HEK293 (cell line): Measurements from ENCODE around the gene ZFYVE28.

Experiments
- GLIS1 ChIP-seq: fragments of 450-650 bp; formaldehyde crosslinking; IDR thresholded peaks from 2 replicates; pipeline ENCODE4 v1.5.1; 2016; ENCODE audit warnings: missing biosample characterization, missing genetic modification characterization
- ZNF16 ChIP-seq: fragments of 450-650 bp; formaldehyde crosslinking; IDR thresholded peaks from 2 replicates; pipeline ENCODE4 v1.5.1; 2016; ENCODE audit warnings: low read depth, missing biosample characterization, missing genetic modification characterization
- TF ChIP-seq, protein P1 (sequence below): fragments of 450-650 bp; formaldehyde crosslinking; IDR thresholded peaks from 2 replicates; pipeline ENCODE4 v1.5.1; 2016; ENCODE audit warnings: missing biosample characterization, missing genetic modification characterization

DNA sequence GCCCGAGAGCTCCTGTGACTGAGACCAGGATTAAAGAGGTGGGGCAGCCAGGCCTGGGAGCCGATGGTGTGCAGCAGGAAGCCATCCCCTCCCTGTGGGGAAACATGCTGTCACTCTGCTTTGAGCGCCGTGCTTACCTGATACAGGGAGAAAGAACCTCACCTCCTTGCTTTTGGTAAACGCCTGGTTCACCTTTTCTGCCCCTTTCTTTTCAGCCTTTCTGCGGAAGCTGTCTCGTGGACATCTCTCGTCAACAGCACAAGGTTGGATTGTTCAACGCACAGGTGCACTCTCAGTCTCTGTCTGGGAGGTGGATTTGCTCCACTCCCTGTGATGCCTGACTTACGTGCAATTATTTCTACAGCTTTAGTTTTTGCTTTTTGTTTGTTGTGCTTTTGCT lies 12.0 kb downstream of the ZFYVE28 start:
- TF ChIP-seq, protein P1, sequence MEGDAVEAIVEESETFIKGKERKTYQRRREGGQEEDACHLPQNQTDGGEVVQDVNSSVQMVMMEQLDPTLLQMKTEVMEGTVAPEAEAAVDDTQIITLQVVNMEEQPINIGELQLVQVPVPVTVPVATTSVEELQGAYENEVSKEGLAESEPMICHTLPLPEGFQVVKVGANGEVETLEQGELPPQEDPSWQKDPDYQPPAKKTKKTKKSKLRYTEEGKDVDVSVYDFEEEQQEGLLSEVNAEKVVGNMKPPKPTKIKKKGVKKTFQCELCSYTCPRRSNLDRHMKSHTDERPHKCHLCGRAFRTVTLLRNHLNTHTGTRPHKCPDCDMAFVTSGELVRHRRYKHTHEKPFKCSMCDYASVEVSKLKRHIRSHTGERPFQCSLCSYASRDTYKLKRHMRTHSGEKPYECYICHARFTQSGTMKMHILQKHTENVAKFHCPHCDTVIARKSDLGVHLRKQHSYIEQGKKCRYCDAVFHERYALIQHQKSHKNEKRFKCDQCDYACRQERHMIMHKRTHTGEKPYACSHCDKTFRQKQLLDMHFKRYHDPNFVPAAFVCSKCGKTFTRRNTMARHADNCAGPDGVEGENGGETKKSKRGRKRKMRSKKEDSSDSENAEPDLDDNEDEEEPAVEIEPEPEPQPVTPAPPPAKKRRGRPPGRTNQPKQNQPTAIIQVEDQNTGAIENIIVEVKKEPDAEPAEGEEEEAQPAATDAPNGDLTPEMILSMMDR (tag by site-specific recombination): no peak
- TF ChIP-seq GLIS1 (tag by site-specific recombination): no peak
- TF ChIP-seq ZNF16: no peak
